ENCODE results near the gene SLC4A7.

SLC4A7 gene

GRCh38 chr3:27326629-27327545 lies 157.3 kb downstream of the SLC4A7 start:
- TF ChIP-seq CTCF (IDR thresholded peaks at IDR 0.05; ENCODE audit: low read depth, low read length, missing control alignments) = no peak
- no peak overlapping the region for H3K4me3 ChIP-seq (replicated peaks; ENCODE audit: low read depth, low read length)
- DNase-seq (ENCODE audit: extremely low read depth, low read depth) = peak; percentile 88

- no peak for TF ChIP-seq CTCF (IDR thresholded peaks at IDR 0.05; ENCODE audit: low read depth, low read length, missing control alignments)
These were observed 158.0 kb downstream of the SLC4A7 start for GRCh38 chr3:27326202-27326601.

GRCh38 chr3:27325419-27325818 lies 158.8 kb downstream of the SLC4A7 start:
- peak; percentile 23 for TF ChIP-seq CTCF (IDR thresholded peaks at IDR 0.05; ENCODE audit: low read depth, low read length, missing control alignments)
- no peak for DNase-seq (ENCODE audit: extremely low read depth, low read depth)
- H3K4me3 ChIP-seq (replicated peaks; ENCODE audit: low read depth, low read length) = no peak overlapping the region

More at GRCh38 chr3:27326202-27326601, 158.0 kb downstream of the SLC4A7 start:
- peak; percentile 9 for DNase-seq (ENCODE audit: extremely low read depth, low read depth)
- H3K4me3 ChIP-seq (replicated peaks; ENCODE audit: low read depth, low read length) = no peak overlapping the region

GRCh38 chr3:27324686-27325085 lies 159.5 kb downstream of the SLC4A7 start:
- H3K4me3 ChIP-seq (replicated peaks; ENCODE audit: low read depth, low read length) = no peak overlapping the region
- no peak for DNase-seq (ENCODE audit: extremely low read depth, low read depth)

GRCh38 chr3:27323087-27323570 lies 161.1 kb downstream of the SLC4A7 start:
- no peak for DNase-seq (ENCODE audit: extremely low read depth, low read depth)
- H3K4me3 ChIP-seq (replicated peaks; ENCODE audit: low read depth, low read length) = no peak overlapping the region
- TF ChIP-seq CTCF (IDR thresholded peaks at IDR 0.05; ENCODE audit: low read depth, low read length, missing control alignments) = no peak

More at GRCh38 chr3:27324686-27325085, 159.5 kb downstream of the SLC4A7 start:
- TF ChIP-seq CTCF (IDR thresholded peaks at IDR 0.05; ENCODE audit: low read depth, low read length, missing control alignments) = no peak

Data from HFF-Myc (cell line).